Mammary microvascular endothelial cell (primary cell): Measurements from ENCODE around the gene ZNF737. TPM values are rescaled to one million over a fixed set of nuclear protein-coding genes. Genes with fewer than 3 reads are reported as not detected.

ENCODE experiments used
- total RNA-seq: library from RNA; depleted of rRNA; stranded (reverse); fragments of >200 nt; gene quantifications from 2 replicates; pipeline ENCODE4 v1.2.3, GENCODE V29; 2015

The ZNF737 gene
- total RNA-seq: 2.8 and 4.5 TPM in 2 replicates

DNA sequence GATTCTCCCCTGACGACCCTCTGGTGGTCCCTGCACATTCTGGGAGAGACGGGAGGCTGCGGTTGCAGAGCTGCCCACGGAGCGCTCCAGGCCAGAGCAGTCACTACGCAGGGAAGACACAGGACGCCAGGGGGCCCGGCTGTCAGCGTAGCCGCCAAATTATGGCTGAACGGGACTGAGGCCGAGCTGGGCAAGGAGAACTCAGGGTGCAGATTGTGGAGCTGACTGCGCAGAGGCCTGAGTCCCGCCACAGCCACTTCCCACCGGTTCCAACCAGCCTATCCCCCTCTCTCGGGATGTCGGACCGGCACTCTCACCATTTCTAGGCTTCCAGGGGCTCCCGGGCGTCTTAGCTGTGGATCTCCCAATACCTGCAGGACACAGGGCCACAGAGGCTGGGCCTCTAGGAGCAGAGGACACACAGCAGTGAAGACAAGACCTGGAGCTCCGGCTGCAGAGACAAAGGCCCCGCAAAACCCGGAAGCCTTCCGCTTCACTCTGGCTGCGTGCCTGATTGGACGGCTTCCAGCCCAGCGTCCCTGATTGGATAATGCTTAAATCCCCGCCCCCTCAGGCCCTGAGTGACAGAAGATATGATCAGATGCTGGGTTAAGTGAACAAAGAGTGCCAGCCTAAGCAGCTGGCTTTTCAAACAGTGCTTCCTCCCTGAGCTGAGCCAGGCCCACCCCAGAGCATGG, at the start of gene ZNF737:
ZNF737 (minus strand) TSS at position 461 of the 698 bp plus-strand sequence; CDS start at position 320, 141 bp downstream.

Other genes with a start within 250 kb of the ZNF737 start
- gene ZNF626, start 95.8 kb upstream of the ZNF737 start, total RNA-seq: 5.6 and 7.1 TPM in 2 replicates
- gene ZNF66, start 210.5 kb upstream of the ZNF737 start, total RNA-seq: 0.80 and 0.84 TPM in 2 replicates